Fibroblast of lung (primary cell): ENCODE results near the gene OR4C6. TPM values are rescaled to one million over a fixed set of nuclear protein-coding genes. Genes with fewer than 3 reads are reported as not detected.

Experiments used
- DNase-seq, 2 donors: peaks; one replicate each; pipeline versions ENCODE4 v3.0.0 to v3.0.0-alpha.2; 2010; ENCODE audit warnings: low read depth in 2 of 2
- H2AFZ ChIP-seq: 2 replicates; pipeline ENCODE4 v1.5.1; 2012; ENCODE audit warnings: low read length, control low read depth, inconsistent platforms
- H3K27ac ChIP-seq: 2 replicates; pipeline ENCODE4 v1.5.1; 2011; ENCODE audit warnings: low read length, control low read depth; ENCODE audit not compliant: insufficient read depth
- H3K27me3 ChIP-seq: 2 replicates; pipeline ENCODE4 v1.5.1; 2011; ENCODE audit warnings: mild to moderate bottlenecking, low read length; ENCODE audit not compliant: control insufficient read depth, insufficient read depth
- H3K36me3 ChIP-seq: 2 replicates; pipeline ENCODE4 v1.5.1; 2011; ENCODE audit warnings: low read length; ENCODE audit not compliant: control insufficient read depth, insufficient read depth
- H3K4me1 ChIP-seq: 2 replicates; pipeline ENCODE4 v1.5.1; 2011; ENCODE audit warnings: low read length; ENCODE audit not compliant: control insufficient read depth, insufficient read depth; ENCODE audit errors: extremely low read depth
- H3K4me2 ChIP-seq: 2 replicates; pipeline ENCODE4 v1.5.1; 2011; ENCODE audit warnings: low read length, control low read depth; ENCODE audit not compliant: insufficient read depth; ENCODE audit errors: extremely low read depth
- H3K4me3 ChIP-seq, 4 experiments: fragments of 200-600 bp in 1 of 4; sonication (generic) in 1 of 4; replicated peaks in 1 of 4; 2 replicates each; pipeline ENCODE4 v1.5.1; 2011 to 2016; ENCODE audit warnings: low read length in 4 of 4, low read depth in 3 of 4, mild to moderate bottlenecking in 3 of 4, control low read depth in 2 of 4, inconsistent platforms in 1 of 4, mixed read lengths in 1 of 4; ENCODE audit not compliant: insufficient read depth in 1 of 4; ENCODE audit errors: control extremely low read depth in 1 of 4
- H3K79me2 ChIP-seq: 2 replicates; pipeline ENCODE4 v1.5.1; 2012; ENCODE audit warnings: mild to moderate bottlenecking, low read length, inconsistent platforms; ENCODE audit not compliant: control insufficient read depth, insufficient read depth
- H3K9ac ChIP-seq: 2 replicates; pipeline ENCODE4 v1.5.1; 2011; ENCODE audit warnings: mild to moderate bottlenecking, low read length, control low read depth; ENCODE audit not compliant: insufficient read depth
- H3K9me3 ChIP-seq: 2 replicates; pipeline ENCODE4 v1.5.1; 2012; ENCODE audit warnings: low read depth, low read length; ENCODE audit not compliant: control insufficient read depth, insufficient read depth
- H4K20me1 ChIP-seq: 2 replicates; pipeline ENCODE4 v1.5.1; 2011; ENCODE audit warnings: low read length; ENCODE audit not compliant: control insufficient read depth, insufficient read depth; ENCODE audit errors: extremely low read depth
- CTCF ChIP-seq, 2 donors: IDR thresholded peaks in 1 of 2; conservative IDR thresholded peaks in 1 of 2; 1 replicate in 1 of 2; 2 replicates in 1 of 2; pipeline ENCODE4 v1.5.1; 2011 to 2012; ENCODE audit warnings: low read length in 2 of 2, control low read depth in 1 of 2, inconsistent platforms in 1 of 2, low read depth in 1 of 2, mild to moderate bottlenecking in 1 of 2
- EZH2 ChIP-seq: IDR thresholded peaks from 2 replicates; pipeline ENCODE4 v1.5.1; 2012; ENCODE audit warnings: low read length, control low read depth, mild to moderate bottlenecking; ENCODE audit errors: missing control alignments
- polyA plus RNA-seq, 2 donors: library from polyadenylated mRNA; depleted of rRNA in 1 of 2; stranded (reverse) in 1 of 2; unstranded in 1 of 2; fragments of >200 nt; gene quantifications; 2 replicates each; pipeline ENCODE4 v1.2.1, GENCODE V29; 2011 to 2012; ENCODE audit warnings: missing spikeins in 1 of 2
- total RNA-seq: library from RNA; depleted of rRNA; stranded (reverse); fragments of >200 nt; gene quantifications from 2 replicates; pipeline ENCODE4 v1.2.1, GENCODE V29; 2014

Gene OR4C6
- total and polyA plus RNA-seq, 2 donors (not counting 1 experiment from before 2014, with no cell fraction given), result not detected

- H3K79me2 ChIP-seq, result no peaks in the 10 kb centered on the region
- no peak overlapping the region for H3K9ac ChIP-seq
- H3K27me3 ChIP-seq, result no peaks in the 10 kb centered on the region
- no peaks in the 10 kb centered on the region for H3K36me3 ChIP-seq
- no peak overlapping the region for H2AFZ ChIP-seq
- H3K9me3 ChIP-seq, result no peaks in the 10 kb centered on the region
- no peaks in the 10 kb centered on the region for H4K20me1 ChIP-seq
- no peaks in the 10 kb centered on the region for H3K4me1 ChIP-seq
- H3K27ac ChIP-seq, result no peak overlapping the region
- no peak for DNase-seq
- H3K4me3 ChIP-seq, result no peak overlapping the region
- H3K4me2 ChIP-seq, result no peak overlapping the region
- TF ChIP-seq CTCF (conservative IDR thresholded peaks at IDR 0.05 in 1 of 2, IDR thresholded peaks at IDR 0.05 in 1 of 2; ENCODE audit: low read depth in 1 of 2, low read length in 2 of 2), result no peak
- TF ChIP-seq EZH2, result no peak
Measured at GRCh38 chr11:55673860-55674259, 11.9 kb downstream of the OR4C6 start.

GRCh38 chr11:55697817-55698216 is 35.8 kb downstream of the OR4C6 start:
- Histone ChIP-seq H3K4me2 (no peak overlapping the region), H4K20me1 (no peaks in the 10 kb centered on the region), H2AFZ (no peak overlapping the region), H3K4me1 (no peaks in the 10 kb centered on the region), H3K9me3 (no peaks in the 10 kb centered on the region), H3K79me2 (no peaks in the 10 kb centered on the region), H3K4me3 (no peak overlapping the region), H3K27ac (no peak overlapping the region), H3K27me3 (no peaks in the 10 kb centered on the region), H3K9ac (no peak overlapping the region), H3K36me3 (no peaks in the 10 kb centered on the region)
- DNase-seq, result no peak
- TF ChIP-seq CTCF (conservative IDR thresholded peaks at IDR 0.05 in 1 of 2, IDR thresholded peaks at IDR 0.05 in 1 of 2; ENCODE audit: low read depth in 1 of 2, low read length in 2 of 2), result no peak
- no peak for TF ChIP-seq EZH2

GRCh38 chr11:55701429-55701828 is 39.4 kb downstream of the OR4C6 start:
- no peak overlapping the region for H3K4me3 ChIP-seq
- H4K20me1 ChIP-seq, result no peaks in the 10 kb centered on the region
- H3K9me3 ChIP-seq, result no peaks in the 10 kb centered on the region
- H3K27ac ChIP-seq, result no peak overlapping the region
- H3K9ac ChIP-seq, result no peak overlapping the region
- H3K36me3 ChIP-seq, result no peaks in the 10 kb centered on the region
- no peaks in the 10 kb centered on the region for H3K27me3 ChIP-seq
- no peak overlapping the region for H3K4me2 ChIP-seq
- H3K79me2 ChIP-seq, result no peaks in the 10 kb centered on the region
- H3K4me1 ChIP-seq, result no peaks in the 10 kb centered on the region
- DNase-seq, result no peak
- H2AFZ ChIP-seq, result no peak overlapping the region
- TF ChIP-seq CTCF (conservative IDR thresholded peaks at IDR 0.05 in 1 of 2, IDR thresholded peaks at IDR 0.05 in 1 of 2; ENCODE audit: low read depth in 1 of 2, low read length in 2 of 2), result no peak
- no peak for TF ChIP-seq EZH2
